HG03103 (cell line): Measurements from ENCODE around the gene ZNF474.

Experiments used
- ATAC-seq: cut with Tn5 transposase; IDR thresholded peaks from one replicate; pipeline ENCODE4 v1.9.1; 2021; ENCODE audit warnings: low read depth; ENCODE audit not compliant: unreplicated experiment

The ZNF474 gene

DNA sequence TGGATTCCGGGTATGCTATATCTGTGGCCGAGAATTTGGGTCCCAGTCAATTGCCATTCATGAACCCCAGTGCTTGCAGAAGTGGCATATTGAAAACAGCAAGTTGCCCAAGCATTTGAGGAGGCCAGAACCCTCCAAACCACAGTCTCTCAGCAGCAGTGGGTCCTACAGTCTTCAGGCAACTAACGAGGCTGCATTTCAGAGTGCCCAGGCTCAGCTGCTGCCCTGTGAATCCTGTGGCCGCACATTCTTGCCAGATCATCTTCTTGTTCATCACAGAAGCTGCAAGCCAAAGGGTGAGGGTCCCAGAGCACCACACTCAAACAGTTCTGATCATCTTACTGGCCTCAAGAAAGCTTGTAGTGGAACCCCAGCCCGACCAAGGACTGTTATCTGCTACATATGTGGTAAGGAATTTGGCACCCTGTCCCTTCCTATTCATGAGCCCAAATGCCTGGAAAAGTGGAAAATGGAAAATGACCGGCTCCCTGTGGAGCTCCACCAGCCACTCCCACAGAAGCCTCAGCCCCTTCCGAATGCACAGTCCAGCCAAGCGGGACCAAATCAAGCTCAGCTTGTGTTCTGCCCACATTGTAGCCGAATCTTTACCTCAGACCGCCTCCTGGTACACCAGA is 23.0 kb downstream of the ZNF474 start:
- ATAC-seq = no peak

DNA sequence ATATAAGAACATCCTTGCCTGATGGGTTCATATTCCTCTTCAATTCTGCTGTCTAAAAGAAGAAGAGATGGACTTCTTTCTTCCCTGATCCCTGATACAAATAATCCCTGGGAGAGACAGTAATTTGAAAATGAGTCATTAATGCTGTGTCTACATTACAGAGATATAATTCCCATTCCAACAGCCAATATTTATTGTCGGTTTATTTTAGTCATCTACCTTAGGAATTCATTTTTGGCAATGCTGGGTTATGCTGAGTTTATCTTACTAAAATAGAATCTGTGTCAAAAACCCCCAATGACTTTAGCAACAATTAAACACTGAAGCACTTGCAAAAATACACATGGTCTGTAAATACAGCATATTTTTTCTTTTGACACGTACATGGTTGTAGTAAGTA is 23.9 kb downstream of the ZNF474 start:
- no peak for ATAC-seq

DNA sequence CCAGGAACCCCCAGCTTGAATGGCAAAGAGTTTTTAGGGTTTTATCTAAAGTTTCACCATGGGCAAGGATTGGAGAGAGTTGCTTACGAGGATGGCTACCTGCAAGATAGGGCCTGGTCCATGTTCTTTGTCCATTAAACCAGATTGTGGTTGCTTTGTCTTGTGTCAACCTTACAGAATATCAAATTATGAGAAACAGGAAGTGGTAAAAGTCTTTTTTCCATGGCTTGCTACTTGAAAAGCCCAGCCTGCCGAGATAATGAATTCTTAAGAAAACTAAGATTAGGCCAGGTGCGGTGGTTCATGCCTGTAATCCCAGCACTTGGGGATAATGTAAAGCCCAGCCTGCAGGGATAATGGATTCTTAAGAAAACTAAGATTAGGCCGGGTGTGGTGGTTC is 24.4 kb downstream of the ZNF474 start:
- no peak for ATAC-seq

DNA sequence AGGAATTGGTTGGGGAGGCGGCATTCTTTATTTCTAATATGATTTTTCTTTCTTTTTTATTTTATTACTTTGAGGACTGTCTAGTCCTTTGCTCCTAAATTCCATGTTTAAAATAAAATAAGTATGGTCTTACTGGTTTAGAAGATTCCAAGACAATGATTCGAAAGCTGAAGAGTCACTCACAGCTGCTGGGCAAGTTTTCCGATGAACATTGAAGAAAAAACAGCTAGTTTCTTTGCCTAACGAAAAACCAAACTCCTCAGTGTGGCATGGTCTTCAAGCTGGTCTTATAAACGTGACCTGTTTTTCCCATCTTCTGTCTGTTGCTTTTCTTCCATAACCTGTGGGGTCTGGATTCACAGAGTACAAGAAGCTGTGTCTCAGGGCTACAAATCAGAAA is 25.1 kb downstream of the ZNF474 start:
- no peak for ATAC-seq

DNA sequence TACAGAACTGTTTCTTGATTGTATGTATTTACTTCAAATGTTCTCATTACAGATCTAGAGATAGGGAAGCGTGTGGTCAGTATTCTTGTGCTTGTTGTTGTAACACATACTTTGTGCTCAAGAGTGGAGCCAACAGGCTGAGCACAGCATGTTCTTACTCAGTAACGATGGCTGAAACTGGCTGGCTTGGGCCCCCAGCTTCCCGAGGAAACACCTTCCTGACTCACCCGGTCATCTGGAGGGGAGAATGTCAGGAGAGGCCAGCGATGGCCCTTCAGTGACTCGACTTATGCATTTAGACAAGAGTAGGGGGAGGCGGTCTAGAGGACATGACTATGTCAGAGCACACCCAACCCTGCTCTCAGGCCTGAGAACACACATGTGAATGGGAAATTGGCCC is 25.6 kb downstream of the ZNF474 start:
- no peak for ATAC-seq

DNA sequence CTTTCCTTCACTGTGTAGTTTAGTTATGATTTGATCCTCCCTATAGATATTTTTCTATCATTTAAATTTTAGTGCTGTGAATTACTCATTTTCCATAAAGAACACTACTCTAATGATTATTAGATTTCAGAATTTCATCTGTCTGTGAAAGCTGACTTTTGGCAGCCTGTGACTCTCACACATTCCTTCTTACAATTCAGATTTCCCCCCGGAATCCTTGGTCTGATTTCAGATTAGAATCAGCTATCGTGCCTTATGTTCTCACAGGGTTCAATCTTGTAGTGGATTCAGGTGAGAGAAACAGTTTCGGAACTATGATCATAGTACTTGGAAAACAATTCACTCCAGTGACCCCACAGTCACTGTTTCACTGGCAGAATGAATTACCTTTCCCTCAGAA is 26.2 kb downstream of the ZNF474 start:
- no peak for ATAC-seq

DNA sequence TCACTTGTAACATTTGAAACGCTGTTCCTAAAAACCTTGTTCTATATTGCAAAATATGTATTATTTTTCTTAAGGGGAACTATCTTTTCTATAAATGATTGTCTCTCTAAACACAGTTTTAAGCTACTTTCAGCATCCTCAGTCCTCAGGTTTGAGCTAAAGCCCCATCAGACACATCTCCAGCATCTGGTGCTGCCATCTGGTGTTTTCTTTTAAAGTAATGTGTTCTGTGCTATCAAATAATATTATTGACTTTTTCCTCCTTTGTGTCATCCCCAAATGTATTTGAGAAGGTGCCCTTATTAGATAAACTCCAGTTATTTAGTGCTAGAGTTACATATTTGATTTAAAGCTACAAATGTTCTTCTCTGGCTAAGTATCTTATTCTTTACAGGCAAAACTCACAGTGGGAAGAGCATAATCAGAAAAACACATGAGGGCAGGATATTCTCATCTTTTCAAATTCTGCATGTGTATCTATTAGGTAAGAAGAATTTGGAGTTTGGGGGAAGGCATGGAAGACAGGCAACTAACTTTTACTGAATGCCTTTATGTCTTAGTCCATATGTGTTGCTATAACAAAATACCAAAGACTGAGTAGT is 27.5 kb downstream of the ZNF474 start:
- ATAC-seq = no peak

DNA sequence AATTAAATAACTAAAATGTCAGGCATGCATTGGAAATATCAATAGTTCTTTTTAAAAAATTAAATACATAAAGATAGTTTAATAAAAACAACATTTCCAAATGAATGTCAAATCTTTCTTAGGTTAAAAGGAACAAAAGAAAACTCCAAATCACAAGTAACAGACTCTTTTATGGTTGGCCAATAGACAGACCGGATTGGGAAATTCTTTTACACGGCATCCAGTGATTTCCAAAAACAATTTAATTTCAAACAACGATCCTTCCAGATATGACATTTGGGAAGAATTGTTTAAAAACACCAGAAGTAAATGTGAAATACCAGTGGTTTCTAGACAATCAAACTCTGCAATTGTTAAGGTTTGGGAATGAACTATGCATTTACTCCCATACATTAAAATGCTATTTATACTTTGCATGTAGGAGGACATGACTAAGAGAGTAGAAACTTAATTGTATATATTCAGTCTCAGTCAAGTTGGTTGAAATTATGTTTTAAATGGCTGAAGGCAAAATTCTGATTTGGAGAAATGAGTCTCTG is 32.8 kb downstream of the ZNF474 start:
- ATAC-seq = no peak

DNA sequence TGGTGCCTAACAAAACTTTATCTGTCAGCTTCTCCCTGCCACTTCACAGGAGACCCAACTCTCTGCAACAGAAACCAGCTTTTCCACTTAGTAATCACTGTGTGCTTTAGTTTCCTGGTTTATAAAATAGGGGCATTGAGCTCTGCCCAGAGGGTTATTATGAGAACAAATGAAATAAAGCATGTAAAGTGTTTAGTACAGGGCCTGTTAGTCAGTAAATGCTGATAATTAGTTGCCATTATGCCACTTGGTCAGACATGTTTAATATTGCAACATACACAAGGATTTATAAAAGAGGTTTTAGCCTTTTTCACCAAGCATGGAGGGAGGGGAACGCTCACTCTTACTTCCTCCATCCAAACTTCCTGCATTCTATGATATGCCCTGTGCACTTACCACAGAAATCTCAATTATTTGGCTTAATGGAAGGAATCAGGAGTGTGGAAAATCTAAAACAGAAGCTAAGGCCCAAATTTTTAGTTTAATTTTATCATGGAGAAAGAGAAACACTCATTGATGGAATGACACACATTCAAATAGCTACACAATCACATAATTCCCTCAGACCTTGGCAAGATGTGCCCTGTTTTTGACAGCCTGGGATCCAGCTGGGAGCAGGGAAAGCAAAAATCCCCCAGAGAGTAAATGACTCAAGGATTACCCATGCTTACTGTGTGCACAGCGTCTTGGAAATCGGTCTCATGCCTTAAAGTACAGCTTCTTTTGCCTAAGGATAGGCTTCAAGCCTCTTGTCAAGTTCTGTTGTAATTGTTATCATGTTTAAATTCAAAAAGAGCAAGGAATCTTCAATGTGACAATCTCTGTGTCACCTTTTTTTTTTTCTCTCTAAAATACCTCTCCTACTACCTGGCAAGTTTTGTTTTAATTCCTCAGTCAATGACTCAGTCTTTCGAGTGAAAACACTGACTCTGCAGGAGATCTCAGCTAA is 34.0 kb downstream of the ZNF474 start:
- ATAC-seq = no peak

DNA sequence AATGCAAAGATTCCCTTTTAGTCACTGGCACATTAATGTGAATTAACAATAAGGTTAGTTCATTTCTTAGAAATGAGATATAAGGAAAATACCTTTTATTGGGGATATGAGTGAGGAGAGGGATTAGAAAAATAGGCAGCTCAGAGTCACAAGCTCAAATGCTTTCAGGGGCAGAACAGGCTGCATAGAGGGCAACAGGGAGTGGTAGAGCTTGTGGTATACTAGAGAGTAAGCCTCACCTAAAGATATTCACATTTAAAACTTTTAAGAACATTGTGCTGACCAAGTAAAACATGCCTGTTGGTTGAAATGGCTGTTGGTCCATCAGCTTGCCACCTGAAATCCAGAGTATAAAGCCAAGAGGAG is 34.7 kb downstream of the ZNF474 start:
- no peak for ATAC-seq

DNA sequence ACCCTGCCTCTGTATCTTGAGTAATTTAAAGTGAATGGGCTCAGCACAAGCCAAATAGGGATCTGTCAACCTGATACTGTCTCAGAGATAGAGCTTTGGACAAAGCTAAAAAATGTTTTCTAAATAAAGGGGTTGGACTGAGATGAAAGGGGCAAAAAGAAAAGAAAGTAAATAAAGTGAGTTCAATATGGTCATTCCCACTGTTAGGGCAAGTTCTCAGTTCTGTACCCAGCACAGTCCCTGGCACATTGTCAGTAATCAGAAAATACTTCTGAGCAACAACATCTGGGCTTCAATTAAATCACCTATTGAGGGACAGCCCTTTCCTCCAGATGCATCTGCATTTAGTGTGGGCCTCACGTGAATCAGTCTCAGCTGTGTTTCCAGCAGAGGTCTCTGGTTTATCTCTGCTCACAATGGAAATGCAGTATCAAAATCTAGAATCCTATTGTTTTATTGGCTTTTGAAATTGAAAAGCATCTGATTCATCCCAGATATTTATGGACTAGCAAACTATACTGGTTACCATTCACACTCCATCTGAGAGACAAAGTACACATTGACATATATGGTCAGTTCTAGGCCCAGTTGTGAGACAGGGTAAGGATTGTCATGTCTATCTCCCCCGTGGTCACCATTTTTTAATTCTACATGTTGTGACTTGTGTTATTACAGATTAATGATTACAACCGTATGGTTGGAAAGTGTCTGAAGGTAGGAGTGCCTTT is 35.6 kb downstream of the ZNF474 start:
- ATAC-seq = no peak

DNA sequence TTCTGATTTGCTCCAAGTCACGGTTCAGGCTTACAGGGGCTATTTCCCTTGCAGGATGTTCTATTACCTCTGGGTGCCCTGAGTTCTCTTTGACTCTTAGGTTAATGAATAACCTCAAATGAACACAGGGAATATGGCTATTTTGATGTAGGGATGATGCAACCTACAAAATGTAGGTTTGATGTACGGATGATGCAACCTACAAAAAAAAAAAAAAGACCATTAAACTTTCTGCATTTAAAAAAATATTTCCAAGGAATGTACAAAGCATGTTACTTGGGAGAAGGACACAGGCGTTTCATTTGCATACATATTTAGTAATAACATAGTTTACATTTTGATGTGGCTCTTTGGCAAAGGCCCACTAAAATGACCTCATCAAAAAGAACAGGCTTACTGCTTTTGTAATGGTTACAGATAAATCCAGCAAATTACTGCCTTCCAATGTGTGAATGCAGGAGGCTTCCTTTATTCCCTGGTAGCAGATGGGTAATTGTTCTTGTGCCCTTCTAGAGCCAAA is 36.3 kb downstream of the ZNF474 start:
- no peak for ATAC-seq

DNA sequence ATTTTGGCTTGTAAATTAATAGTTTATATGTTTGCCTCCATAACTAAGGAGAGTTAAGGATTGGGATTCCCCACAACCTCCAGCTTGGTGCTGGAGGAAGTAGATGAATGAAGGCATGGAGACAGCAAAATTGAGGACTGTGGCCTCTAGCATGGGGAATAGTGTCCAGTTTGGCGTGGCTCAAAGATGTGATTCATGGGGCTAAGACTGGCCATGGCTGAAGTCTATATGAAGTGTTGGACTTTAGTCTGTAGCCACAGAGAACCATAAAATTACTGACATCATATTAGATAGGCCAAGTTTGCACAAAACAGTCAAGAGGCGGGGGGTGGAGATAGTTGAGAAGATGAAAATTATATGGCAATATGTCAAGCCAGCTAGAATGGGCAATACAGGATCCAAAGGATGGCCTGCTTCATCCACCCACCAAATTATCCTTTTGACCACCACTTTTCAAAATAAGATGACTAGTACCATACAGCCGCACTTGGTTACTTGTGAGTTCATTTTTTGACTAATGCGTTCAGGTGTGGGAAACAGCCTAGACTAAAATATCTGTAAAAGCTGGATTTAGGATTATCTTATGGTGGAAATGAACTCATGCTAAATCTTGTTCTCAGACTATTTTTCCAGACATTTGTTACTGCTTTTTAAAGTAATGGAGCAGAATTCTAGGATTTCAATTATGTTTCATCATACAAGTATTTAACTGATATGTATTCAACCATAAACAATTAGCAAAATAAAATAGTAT is 40.2 kb downstream of the ZNF474 start:
- ATAC-seq = no peak

DNA sequence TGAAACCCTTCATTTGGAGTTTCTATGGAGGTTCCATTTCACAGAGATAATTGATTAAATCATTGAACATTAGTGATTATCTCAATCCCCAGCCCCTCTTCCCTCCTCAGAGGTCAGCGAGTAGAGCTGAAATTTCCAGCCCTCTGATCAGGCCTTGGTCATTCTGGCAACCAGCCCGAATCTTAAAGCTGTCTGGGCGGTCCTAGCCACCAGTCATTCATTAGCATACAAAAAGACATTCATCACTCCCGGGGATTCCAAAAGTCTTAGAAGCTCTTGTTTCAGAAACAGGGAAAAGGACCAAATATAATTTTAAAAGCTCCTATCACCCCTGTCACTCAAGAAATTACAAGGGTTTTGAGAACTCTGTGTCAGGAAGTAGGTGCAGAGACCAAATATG is 41.3 kb downstream of the ZNF474 start:
- ATAC-seq = no peak

DNA sequence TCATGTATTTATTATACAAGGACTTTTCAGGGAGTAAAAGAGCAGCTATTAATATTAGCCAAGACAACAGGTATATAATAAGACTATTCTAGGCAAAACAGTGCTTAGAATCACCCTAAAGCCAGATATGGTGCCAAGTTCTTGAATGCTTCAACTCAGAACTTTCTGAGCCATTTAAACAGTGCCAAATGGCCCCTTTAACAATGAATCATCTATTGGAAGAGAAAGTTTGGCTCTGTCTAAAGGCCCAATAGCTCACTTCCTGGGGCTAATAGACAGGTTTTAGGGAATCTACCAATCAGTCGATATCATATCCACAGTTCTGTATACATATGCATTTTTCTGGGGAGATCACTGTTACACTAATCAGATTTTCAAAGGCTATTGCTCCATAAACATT is 42.9 kb downstream of the ZNF474 start:
- ATAC-seq = no peak

DNA sequence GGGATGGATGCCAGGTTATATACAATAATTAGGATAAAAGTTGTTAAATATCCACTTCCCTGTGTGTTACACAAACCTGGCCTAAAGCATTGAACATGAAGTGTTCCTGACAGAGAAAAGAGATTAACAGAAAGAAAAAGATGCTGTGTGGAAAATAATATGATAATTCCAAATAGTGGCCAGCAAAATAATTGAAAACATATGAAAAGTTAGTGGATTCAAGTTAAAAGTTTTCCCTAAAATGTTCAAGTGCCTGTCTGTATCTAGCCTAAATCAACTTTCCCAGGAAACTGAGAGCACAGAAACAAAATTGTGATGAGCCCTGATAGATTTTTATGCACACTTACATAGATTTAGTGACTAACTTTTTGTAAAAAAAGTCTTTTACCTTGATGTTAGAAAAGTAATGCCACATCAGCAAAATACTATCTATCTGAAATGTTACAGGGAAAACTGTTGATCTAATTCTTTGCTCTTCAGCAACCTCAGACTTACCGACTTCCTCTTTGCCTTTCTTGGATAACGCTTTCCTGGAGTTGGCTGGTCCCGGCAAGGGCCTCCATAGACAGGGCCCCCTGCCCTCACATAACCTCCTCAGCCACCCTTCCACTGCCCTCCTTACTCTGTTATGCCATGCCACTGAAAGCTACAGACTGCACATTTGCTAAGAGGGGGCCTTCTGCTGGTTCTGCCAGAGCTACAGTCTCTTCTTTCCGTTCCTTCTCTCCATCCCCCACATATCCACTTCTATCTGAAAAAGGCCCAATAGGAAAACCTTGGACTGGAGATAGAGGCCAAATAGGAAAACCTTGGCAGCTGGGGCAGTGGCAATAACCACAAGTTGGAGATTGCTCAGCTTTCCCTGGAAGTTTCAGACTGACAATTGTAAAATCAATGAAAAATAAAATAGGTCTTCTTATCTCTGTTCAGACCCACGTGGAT is 44.4 kb downstream of the ZNF474 start:
- ATAC-seq = no peak

DNA sequence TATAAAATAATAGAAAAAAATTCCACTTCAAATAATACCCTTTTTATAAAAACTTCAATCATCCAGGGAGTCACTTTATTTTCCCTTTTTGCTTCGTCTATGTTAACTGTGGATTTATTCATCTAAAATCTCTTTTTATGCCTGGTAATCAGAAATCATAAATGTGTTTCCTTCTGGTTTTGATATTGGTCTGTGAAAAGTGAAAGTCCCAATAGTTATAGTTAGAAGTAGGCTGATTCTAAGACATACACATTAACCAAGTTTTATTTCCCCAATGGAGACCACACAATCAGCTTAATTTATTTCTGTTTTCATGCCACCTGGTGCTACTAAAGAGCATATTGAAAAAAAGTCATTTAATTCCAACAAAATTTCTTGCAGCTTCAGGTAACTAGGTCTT is 45.7 kb downstream of the ZNF474 start:
- no peak for ATAC-seq

DNA sequence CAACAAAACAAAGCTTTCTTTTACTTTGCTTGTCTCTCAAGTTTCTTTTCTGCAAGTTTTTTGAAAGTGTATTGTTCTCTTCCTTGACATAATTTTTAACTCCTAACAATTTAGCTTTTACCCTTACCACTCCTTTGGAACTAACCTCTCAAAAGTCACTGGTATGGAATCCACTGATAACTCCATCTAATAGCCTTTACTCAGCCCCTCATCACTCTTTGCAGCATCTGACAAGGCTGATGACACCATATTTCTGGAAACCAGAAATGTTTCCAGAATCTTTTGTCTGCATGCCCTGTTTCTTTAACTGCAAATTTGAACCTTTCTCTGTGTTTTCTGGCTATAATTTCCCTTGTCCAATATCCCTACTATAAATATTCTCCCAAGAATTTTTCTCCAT is 46.5 kb downstream of the ZNF474 start:
- ATAC-seq = no peak

DNA sequence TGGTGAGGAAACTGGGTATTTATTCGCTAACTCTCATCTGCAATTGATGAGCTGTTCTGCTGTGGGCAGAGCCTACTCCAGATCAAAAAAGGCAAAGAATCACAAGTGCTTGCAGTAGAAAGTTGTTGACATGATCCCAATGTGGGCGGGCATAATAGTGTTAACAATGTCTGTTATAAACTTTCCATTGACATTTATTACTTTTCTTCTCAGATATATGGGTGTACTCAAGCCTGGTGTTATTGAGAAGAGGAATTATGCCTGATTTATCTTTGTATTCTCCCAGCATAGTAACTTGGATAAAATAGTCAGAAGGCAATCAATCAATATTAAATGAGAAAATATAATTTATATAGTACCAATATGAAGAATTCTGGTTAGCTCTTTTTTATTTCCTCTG is 47.8 kb downstream of the ZNF474 start:
- ATAC-seq = no peak
